ENCODE measurements around the gene TSHZ1. TPM values are rescaled to one million over a fixed set of nuclear protein-coding genes. Genes with fewer than 3 reads are reported as not detected.

The TSHZ1 gene
- total RNA-seq, 1 experiment from 2014 or later = 9.7 TPM

- no TSS peak for BruUV-seq (replicated peaks)
- Mint-ChIP-seq H3K36me3 (ENCODE audit: insufficient read depth, unreplicated experiment) (peaks cover 7% of the 10 kb centered on the region), H3K4me3 (ENCODE audit: unreplicated experiment) (no peak overlapping the region), H3K9me3 (ENCODE audit: unreplicated experiment) (no peaks in the 10 kb centered on the region), H3K27ac (ENCODE audit: low read depth, unreplicated experiment) (no peak overlapping the region), H3K27me3 (ENCODE audit: insufficient read depth, unreplicated experiment) (no peaks in the 10 kb centered on the region), H3K4me1 (ENCODE audit: insufficient read depth, unreplicated experiment) (no peaks in the 10 kb centered on the region)
- intact Hi-C loops (cut with micrococcal nuclease) = no loop called here
- no peak for TF ChIP-seq CTCF (IDR thresholded peaks at IDR 0.05; ENCODE audit: unreplicated experiment)
- POLR2A ChIA-PET = interaction anchor here (1.0 kb wide), 1 partner anchor 1074 kb away, joined by 3 read pairs; no protein-coding TSS in a partner anchor
- CTCF ChIA-PET = interaction anchor here (0.5 kb wide), 1 partner anchor 24 kb away, joined by 4 read pairs; no protein-coding TSS in a partner anchor
- no peak for DNase-seq (ENCODE audit: unreplicated experiment)
These were observed 54.5 kb downstream of the TSHZ1 start for GRCh38 chr18:75264926-75265597.

- ChIA-PET POLR2A (no interaction called here), CTCF (no interaction called here)
- peaks cover 7% of the 10 kb centered on the region for H3K36me3 Mint-ChIP-seq (ENCODE audit: insufficient read depth, unreplicated experiment)
- H3K4me3 Mint-ChIP-seq (ENCODE audit: unreplicated experiment) = no peak overlapping the region
- no peak overlapping the region for H3K27ac Mint-ChIP-seq (ENCODE audit: low read depth, unreplicated experiment)
- H3K9me3 Mint-ChIP-seq (ENCODE audit: unreplicated experiment) = no peaks in the 10 kb centered on the region
- no peaks in the 10 kb centered on the region for H3K27me3 Mint-ChIP-seq (ENCODE audit: insufficient read depth, unreplicated experiment)
- DNase-seq (ENCODE audit: unreplicated experiment) = no peak
- no peak for TF ChIP-seq CTCF (IDR thresholded peaks at IDR 0.05; ENCODE audit: unreplicated experiment)
- H3K4me1 Mint-ChIP-seq (ENCODE audit: insufficient read depth, unreplicated experiment) = no peaks in the 10 kb centered on the region
- BruUV-seq (replicated peaks) = no TSS peak
- intact Hi-C loops (cut with micrococcal nuclease) = no loop called here
These were observed 55.3 kb downstream of the TSHZ1 start for GRCh38 chr18:75265872-75266271.

- Mint-ChIP-seq H3K4me3 (ENCODE audit: unreplicated experiment) (no peak overlapping the region), H3K4me1 (ENCODE audit: insufficient read depth, unreplicated experiment) (no peaks in the 10 kb centered on the region), H3K27ac (ENCODE audit: low read depth, unreplicated experiment) (no peak overlapping the region), H3K36me3 (ENCODE audit: insufficient read depth, unreplicated experiment) (peaks cover 1% of the 10 kb centered on the region), H3K9me3 (ENCODE audit: unreplicated experiment) (no peaks in the 10 kb centered on the region), H3K27me3 (ENCODE audit: insufficient read depth, unreplicated experiment) (no peaks in the 10 kb centered on the region)
- POLR2A ChIA-PET = no interaction called here
- CTCF ChIA-PET = no interaction called here
- TF ChIP-seq CTCF (IDR thresholded peaks at IDR 0.05; ENCODE audit: unreplicated experiment) = no peak
- intact Hi-C loops (cut with micrococcal nuclease) = no loop called here
- no TSS peak for BruUV-seq (replicated peaks)
- no peak for DNase-seq (ENCODE audit: unreplicated experiment)
These were observed 57.2 kb downstream of the TSHZ1 start for GRCh38 chr18:75267643-75268363.

GRCh38 chr18:75268364-75268646, 57.7 kb downstream of the TSHZ1 start:
- intact Hi-C loops (cut with micrococcal nuclease) = no loop called here
- H3K27ac Mint-ChIP-seq (ENCODE audit: low read depth, unreplicated experiment) = no peak overlapping the region
- H3K36me3 Mint-ChIP-seq (ENCODE audit: insufficient read depth, unreplicated experiment) = no peaks in the 10 kb centered on the region
- ChIA-PET CTCF (no interaction called here), POLR2A (no interaction called here)
- DNase-seq (ENCODE audit: unreplicated experiment) = no peak
- TF ChIP-seq CTCF (IDR thresholded peaks at IDR 0.05; ENCODE audit: unreplicated experiment) = no peak
- H3K4me1 Mint-ChIP-seq (ENCODE audit: insufficient read depth, unreplicated experiment) = no peaks in the 10 kb centered on the region
- no TSS peak for BruUV-seq (replicated peaks)
- H3K4me3 Mint-ChIP-seq (ENCODE audit: unreplicated experiment) = no peak overlapping the region
- no peaks in the 10 kb centered on the region for H3K27me3 Mint-ChIP-seq (ENCODE audit: insufficient read depth, unreplicated experiment)
- H3K9me3 Mint-ChIP-seq (ENCODE audit: unreplicated experiment) = no peaks in the 10 kb centered on the region
